Activated effector memory CD4-positive, alpha-beta T cell treated with Interleukin-2 at 50 U/mL for 16 hours (primary cell): ENCODE measurements around the gene GRAMD2A.
"Not testable (repeated sequence)": the region's sequence is repeated elsewhere in the genome, so short reads cannot be mapped to it uniquely, and the experiment has no call there.

ENCODE experiments used
- DNase-seq: peaks from one replicate; pipeline ENCODE4 v3.0.0-alpha.2; 2020

GRAMD2A gene

DNA sequence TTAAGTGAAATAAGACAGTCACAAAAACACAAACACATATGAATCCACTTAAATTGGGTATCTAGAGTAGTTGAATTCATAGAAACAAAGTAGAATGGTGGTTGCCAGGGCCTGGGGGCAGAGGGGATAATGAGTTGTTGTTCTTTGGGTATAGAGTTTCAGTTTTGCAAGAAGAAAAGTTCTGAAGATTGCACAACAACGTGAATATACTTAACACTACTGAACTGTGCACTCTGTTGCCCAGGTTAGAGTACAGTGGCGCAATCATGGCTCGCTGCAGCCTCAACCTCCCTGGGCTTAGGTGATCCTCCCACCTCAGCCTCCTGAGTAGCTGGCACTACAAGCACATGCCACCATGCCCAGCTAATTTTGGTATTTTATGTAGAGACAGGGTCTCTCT lies 14.9 kb downstream of the GRAMD2A start:
- no peak for DNase-seq

DNA sequence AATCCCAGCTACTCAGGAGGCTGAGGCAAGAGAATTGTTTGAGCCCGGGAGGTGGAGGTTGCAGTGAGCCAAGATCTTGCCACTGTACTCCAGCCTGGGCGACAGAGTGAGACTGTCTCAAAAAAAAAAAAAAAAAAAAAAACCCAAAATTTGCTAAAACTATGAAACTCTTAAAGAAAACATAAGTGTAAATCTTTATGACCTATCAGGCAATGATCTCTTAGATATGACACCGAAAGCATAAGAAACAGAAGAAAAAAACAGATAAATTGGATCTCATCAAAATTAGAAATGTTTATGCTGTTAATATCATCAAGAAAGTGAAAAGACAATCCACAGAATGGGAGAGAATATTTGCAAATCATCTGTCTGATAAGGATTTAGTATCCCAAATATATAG lies 15.3 kb downstream of the GRAMD2A start:
- no peak for DNase-seq

DNA sequence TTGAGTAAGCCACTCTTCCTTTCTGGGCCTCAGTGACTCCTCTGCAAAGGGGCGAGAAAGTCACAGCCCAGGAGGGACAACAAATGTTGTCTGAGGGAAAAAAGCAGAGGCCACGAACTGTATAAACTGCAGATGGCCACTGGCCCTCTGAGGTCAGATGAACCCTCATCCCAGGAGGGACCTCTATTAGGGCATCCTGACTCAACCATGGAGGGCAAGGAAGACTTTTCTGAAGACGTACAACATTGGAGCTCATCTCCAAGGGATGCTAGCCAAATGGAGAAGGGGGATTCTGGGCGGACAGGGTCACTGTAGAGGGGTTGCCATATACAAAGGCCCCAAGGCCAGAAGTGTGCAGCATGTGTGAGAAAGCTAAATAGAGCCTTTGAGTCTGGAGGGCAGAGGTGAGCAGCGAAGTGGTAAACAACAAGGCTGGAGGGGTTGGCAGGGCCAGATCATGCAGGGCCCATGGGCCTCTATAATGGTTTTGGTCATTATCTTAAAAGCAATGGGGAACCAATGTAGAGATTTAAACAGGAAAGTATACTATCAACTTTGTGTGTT lies 16.7 kb downstream of the GRAMD2A start:
- DNase-seq = no peak

DNA sequence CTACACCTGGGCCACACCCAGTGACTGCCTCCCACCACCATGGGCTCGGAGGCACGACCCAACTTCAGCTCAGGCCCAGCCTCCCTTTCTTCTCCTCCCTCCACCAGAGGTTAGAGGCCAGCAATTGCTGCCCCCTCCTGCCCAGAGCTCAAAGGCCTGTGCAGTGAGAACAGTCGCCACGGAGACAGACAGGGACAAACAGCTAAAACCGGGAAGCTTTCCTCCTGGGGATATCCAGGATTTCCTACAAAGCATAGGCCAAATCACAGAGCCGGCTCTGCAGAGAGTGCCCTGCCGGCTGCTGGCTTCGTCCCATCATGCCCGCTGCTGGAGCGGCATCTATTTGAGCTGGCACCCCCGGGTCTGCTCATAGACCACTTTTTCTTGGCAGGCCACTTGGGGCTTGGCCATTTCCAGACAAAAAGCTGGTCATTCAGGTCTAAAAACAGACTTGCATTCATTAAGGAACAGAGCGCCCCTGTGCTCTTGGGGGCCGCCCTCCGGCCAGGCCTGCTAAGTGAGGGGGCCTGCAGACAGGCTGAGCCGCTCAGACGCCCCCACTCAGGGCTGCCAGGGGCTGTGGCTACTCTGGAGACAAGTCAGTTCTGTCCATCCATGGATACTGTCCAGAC lies 17.5 kb downstream of the GRAMD2A start:
- no peak for DNase-seq

DNA sequence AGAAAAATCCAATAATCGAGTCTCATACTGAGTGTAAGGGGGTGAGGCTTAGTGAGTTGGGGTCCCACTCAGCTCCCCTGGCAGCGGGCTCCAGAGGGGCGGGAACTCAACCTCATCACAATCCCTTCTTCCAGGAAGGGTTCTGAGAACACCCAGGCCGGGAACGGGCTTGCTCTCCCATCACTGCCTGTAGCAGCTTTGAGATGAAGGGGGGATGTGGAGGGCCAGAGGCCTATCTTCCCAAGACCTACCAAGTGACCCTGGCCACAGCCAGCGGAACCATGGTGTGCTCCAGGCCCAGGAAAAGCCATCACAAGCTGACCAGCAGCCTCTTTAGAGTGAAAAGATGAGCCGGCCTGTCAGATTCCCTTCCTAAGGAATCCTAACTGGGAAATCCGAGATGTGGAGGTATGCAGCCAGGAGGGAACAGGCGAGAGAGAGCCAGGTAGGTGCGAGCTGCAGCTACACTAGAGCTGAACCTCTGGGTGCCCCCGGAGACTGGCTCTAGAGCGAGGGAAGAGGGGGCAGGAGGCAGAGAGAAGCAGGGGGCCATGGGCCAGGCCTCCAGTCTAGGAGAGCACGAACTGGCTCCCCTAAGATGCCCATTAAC lies 18.5 kb downstream of the GRAMD2A start:
- no peak for DNase-seq

DNA sequence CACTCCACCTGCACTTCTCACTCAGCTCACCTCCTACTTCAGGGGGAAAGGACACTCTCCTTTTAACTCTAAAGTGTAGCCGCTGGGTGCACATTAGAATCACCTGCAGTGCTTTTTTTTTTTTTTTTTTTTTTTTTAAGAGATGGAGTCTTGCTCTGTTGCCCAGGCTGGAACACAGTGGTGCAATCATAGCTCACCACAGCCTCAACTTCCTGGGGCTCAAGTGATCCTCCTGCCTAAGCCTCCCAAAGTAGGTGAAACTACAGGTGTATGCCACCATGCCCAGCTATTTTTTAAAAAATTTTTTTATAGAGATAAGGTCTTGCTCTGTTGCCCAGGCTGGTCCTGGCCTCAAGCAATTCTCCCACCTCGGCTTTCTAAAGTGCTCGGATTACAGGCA lies 20.8 kb downstream of the GRAMD2A start:
- DNase-seq = no peak

DNA sequence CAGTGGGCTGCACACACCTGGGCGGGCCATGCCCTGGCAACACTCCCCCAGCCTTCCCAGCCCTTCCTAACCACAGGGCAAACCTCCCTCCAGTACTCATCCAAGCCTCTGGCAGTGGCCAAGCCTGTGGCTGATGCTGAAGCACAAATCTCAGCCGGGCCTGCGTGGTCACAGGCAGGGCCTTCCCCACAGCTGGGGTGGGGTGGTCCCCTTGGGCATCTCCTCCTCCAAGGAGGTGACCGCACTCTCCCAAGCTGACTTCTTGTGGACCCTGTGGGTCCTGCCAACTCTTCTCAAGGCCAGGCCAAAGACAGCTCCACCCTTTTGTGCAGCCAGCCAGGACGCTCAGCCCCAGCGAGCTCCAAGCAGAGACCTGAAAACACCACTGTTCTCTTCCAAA lies 21.4 kb downstream of the GRAMD2A start:
- no peak for DNase-seq

DNA sequence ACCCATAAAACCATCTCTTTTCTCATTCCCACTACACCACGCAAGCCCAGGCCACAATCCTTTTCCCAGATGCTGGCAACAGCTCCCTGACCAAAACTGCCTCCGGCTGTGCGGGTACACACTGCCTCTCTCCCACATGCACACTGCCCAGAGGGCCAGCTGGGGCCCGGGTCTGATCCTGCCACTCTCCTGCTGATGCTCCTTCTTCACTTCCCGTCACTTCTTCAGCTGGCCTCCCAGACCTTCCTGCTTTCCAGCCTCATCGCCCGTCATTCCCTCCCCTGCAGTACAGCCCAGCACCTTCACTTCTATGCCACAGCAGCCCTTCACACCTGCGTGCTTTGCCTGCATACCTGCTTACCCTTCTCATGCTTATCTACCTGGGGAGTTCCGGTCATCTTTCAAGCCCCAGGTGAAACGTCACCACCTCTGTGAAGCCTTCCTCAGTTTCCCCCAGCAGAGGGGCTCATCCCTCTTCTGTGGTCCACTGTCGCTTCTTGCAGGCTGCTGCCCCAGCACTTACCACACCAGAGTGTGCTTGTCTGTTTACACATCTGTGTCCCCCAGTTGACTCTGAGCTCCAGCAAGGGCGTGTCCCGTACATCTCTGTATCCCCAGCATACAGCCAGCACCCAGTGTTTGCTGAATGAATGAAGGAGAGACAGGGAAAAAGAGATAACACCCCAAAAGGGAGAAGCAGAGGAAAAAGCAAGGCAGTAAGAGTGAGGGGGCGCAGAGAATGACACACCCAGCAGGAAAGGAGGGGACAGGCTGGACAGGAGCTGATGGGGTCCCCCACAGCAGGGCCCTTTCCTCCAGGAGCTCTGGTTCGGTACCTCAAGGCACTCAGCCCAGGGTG lies 22.2 kb downstream of the GRAMD2A start:
- DNase-seq = no peak

DNA sequence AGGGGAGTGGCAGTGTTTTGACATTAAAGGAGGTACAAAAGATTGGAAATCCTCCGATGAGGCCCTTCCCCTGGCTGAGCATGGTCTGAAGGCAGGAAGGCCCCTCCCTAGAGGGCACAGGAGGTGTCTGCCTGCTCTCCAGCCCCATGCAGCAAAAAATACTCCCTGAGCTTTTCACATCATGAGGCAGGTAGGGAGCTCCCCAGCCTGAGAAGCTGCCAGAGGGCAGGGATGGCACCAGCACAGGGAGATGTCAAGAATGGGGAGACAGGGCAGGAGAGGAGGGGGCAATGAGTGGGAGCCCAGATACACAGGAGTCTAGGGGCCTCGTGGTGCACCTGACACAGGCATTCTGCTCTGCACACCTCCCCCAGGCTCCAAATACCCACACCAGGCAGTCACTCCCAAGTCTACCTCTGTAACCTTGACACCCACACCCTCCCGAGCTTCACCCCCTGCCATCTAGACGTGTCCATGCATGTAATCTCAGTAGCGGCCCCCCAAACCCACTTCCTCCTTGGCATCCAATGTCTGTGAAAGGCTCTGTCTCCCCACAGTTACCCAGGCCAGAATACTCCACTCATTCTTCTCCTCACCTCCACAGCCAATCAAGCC lies 22.9 kb downstream of the GRAMD2A start:
- DNase-seq = no peak

DNA sequence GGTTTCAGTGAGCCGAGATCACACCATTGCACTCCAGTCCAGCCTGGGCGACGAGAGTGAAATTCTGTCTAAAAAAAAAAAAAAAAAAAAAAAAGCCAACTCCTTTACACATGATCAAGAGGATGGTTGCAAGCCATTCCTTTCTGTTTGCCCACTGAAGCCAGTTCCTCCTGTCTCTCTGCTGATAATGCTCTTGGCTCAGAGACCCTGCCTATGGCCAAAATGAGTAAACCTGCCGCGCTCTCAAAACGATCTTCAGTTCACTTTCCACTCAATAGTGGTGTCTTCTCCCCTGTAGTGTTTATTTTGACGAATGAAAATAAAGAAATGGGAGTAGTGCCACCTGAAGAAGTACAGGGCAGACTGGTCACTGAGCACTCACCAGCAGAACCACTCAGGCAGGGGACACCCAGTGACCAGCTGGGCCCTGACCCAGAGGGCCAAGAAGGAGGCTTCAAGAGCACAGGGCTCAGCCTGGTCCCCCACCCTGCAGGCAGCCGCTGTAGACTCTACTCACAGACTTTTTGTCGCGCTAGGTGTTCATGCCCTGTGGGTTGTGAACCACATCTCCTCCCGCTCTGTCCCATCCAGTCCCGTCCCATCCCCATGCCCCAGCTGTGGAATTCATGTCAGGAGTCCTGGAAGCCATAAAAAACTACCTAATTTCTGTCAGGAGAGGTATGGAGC lies 23.6 kb downstream of the GRAMD2A start:
- no peak for DNase-seq

DNA sequence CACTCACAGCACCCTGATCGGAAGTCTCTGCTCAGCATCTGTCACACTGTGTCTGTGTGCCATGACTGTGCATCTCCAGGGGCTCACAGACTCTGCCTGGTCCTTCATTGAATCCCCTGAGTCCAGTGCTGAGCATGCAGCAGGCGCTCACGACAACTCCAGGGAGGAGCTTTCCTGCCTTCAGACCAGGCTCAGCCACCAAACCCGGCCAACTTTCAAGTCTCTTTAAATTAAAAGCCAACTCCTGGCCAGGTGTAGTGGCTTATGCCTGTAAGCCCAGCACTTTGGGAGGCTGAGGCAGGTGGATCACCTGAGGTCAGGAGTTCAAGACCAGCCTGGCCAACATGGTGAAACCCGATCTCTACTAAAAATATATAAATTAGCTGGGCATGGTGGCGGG lies 24.2 kb downstream of the GRAMD2A start:
- no peak for DNase-seq

DNA sequence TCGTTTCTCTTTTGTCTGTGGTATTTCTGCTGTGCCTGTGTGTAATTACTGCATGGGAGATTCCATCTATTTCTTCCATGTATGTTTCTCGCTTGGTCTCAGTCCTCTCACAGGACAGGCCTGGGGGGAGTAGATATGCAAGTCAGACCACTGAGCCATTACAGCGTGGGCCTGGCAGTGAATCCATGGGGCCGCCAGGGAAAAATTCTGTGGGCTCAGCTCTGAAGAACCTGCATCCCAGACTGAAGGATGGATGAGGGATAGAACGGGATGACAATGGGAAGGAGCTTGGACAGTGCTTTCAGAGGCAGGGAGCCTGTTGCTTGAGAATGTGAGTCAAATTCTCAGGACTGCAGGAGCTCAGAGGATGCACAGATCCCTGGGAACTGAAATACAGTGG lies 24.8 kb downstream of the GRAMD2A start:
- DNase-seq = no peak

DNA sequence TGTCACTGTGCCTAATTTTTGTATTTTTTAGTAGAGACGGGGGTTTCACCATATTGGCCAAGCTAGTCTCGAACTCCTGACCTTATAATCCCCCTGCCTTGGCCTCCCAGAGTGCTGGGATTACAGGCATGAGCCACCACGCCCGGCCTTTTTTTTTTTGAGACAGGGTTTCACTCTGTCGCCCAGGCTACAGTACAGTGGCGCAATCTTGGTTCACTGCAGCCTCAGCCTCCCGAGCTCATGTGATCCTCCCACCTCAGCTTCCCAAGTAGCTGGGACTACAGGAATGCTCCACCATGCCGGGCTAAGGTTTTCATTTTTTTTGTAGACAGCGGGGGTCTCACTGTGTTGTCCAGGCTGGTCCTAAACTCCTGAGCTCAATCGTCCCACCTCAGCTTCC lies 25.6 kb downstream of the GRAMD2A start:
- DNase-seq = not testable (repeated sequence)

DNA sequence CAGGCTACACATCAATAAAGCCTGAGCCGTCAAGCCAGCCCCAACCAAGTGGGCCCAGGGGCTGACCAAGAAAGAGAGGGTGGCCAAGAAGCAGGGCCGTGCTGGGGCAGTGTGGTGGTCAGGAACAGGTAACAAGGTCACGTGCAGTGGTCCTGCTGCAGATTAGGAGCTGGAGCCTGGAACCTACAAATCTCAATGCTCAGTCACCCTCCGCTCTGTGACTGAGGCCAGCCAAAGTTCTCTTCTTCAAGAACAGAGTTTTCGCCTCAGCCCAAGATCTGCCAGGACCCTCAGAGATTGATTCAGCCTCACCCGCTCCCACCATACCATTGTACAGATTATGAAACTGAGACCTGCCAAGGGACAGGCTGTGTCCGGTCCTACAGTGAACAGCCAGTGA lies 26.9 kb downstream of the GRAMD2A start:
- no peak for DNase-seq

DNA sequence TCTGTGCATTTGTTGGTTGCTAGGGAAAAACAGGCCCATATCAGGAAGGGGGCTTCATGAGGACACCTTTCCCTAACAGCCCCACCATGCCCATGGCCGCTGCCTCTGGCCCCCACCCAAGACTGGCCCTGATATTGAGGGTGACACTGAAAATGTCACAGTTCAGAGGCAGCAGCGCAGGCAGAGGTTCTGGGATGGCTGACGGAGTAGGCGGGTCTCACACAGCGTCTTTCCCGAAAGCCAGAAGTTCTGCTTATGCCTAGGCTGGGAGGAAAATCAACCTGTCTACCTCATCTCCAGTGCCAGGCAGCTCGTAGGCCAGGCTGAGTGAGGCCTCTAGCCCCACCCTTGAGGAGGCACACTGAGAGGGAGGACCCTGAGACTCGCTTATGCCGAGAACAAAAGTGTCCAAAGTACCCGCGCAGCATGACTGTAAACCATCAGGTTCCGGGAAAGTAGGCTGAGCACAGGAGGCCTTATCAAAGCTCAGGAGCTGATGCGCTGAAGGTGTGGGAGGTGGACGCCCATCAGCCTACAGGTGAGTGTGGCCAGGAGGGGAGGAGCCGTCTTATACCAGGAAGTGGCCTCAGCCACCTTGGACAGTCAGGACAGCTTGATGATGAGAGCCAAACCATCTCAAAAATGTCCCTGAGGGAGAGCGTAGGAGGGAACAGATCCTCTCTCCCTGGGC lies 27.5 kb downstream of the GRAMD2A start:
- DNase-seq = no peak

DNA sequence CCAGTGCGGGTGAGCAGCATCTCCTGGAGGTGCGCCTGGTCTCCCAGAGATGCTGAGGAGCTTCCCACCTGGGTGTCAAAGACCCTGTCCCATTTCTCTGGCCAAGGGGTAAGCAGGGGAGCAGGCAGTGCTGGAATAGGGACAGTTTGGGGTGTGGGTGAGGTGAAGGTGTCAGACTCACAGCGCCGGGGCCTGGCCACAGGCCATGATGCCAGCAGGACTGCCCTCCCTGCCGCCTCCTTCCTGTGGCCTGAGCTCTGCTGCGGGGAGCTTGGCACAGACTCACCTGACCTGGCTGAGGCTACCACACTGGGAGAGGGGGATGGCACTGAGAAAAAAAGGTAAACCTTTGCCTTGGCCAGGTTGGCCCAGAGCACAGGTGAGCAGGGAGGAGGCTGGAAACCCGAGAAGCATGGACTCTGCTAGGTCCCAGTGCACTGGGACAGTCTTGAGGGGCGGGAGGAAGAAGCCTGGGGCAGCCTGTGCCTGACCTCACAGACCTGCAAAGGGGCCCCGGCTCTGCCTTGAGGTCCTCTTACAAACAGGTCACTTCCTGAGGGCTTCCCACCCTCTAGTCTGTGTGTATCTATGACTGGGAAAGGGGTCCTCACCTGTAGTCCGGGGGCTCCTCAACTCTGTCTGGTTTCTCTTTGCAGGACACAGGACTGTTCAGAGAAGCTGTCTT lies 28.2 kb downstream of the GRAMD2A start:
- no peak for DNase-seq

DNA sequence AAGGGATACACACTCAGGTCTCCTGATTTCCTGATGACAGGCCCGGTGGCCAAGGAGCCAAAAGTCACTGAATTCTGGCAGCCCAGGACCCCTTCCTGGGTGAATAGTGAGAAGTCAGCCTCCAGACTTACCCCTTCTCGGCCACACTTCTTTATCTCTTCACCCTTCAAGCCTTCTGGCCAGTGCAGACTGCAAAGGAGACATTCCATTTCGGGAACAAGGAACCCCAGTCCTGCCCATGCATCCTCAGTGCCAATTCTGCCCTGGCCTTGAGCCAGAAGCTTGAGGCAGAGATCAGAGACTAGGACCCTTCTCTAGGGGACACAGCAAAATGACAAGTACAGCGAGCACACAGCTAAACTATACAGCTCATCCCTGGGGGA lies 28.8 kb downstream of the GRAMD2A start:
- no peak for DNase-seq

DNA sequence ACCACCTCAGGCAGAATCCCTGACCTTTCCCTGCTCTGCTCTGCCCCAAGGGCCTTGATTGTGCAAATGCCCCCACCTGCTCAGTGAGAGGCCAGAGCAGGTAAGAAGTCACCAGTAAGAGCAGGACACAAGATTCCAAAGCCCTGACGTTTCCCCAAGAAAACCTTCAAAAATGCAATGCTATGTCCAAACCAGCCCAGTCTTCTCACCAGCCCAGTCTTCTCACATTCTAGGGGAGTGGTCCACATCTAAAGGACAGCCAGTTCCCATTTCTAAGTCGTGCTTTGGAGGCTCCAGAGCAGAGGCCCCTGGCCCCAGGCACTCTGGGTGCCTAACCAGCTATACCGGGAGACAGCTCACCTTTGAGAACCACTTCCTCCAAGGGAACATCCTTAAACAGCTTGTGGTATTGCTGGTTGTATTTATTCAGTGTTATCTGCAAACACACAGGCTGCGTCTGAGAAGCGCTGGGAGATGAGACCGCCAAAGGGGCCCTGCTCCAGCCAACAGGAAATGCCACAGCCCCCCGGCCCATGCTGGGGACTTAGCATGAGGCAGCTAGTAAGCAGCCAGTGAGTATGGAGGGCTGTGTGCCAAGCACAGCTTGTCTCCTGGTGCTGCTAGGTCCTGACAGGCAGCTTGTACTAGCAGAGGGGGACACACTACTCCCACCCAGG lies 29.3 kb downstream of the GRAMD2A start:
- no peak for DNase-seq

DNA sequence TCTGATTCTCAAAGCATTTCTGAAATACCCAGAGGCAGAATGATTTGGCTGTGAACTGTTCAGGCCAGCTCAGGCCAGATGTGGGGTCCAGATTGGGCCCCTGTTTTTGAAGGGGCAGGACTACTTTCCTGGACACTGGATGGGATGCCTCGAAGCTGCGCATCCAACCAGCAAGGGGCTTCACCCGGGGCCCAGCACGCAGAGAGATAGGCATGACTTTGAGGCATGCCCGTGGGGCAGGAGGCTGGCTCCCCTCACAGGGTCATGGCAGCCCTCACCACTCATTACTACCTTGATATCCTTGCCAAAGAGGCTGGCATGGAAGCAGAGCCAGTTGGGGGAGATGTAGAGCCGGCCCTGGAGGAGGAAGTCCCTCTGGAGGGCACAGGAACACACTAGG lies 30.1 kb downstream of the GRAMD2A start:
- DNase-seq = no peak

DNA sequence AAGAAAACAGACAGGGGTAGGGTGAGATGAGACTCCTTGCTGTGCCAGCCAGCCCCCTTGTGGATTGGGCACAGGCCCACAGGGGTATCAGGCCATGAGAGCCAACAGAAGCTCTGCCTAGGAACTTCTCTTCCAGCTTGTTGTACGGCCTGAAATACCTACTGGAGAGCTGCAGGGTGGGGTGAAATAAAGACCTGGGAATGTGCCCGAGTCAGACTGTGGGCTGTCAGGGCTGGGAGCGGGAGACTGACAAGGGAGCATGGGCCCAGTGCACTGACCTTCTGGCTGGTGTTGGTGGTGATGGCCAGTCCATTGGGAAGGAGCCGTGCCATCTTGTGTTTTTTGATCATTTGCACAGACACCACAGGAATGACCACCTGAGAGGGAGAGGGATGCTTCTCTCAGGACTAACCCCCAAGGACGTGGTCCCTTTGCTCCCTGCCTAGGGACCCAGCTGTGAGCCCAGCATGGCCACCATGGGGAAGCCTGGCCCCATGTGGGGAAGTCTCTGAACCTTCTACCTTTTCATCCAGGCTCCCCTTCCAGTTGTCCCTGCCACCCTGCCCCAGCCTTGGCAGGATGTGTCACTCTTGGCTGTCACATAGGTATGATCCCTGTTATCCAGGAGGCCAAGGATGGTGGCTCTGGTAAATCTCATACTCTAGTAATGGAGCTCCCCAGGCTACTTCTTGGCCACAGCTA lies 30.7 kb downstream of the GRAMD2A start:
- DNase-seq = no peak
